H1 (cell line): ENCODE results near the gene PRR4. TPM values are rescaled to one million over a fixed set of nuclear protein-coding genes. Genes with fewer than 3 reads are reported as not detected.

Experiments used
- CTCF ChIA-PET: fragments of 300-600 bp; sonication (Branson Sonifier 250); formaldehyde crosslinking; loops from one replicate; lab custom pipeline; 2021; ENCODE audit not compliant: partially characterized antibody; lab: Charles Lee
- POLR2A ChIA-PET: fragments of 300-600 bp; sonication (Branson Sonifier 250); formaldehyde crosslinking; loops from one replicate; lab custom pipeline; 2021; ENCODE audit warnings: inconsistent platforms; ENCODE audit not compliant: partially characterized antibody; lab: Charles Lee
- DNase-seq, 2 experiments: peaks; one replicate each; pipeline versions ENCODE4 v3.0.0 to v3.0.0-alpha.2; 2010 to 2022; ENCODE audit warnings: low spot score in 2 of 2, low read depth in 1 of 2, mixed read lengths in 1 of 2
- FAIRE-seq: peaks from 2 replicates; lab custom pipeline; 2011; peaks lifted over from hg19 to GRCh38; lab: Jason Lieb, UNC
- H2AFZ ChIP-seq: 2 replicates; pipeline ENCODE4 v1.8.1; 2012; ENCODE audit warnings: low read length, inconsistent platforms
- H2AK5ac ChIP-seq: 2 replicates; pipeline ENCODE4 v1.6.1; 2013; ENCODE audit warnings: low read depth, low read length
- H2BK120ac ChIP-seq: replicated peaks from 2 replicates; pipeline ENCODE3; 2013; ENCODE audit warnings: low read depth, low read length, inconsistent platforms
- H2BK12ac ChIP-seq: 2 replicates; pipeline ENCODE4 v1.6.1; 2013; ENCODE audit warnings: low read depth, low read length
- H2BK15ac ChIP-seq: 2 replicates; pipeline ENCODE4 v1.6.1; 2013; ENCODE audit warnings: low read length
- H2BK20ac ChIP-seq: 2 replicates; pipeline ENCODE4 v1.6.1; 2013; ENCODE audit warnings: low read length
- H2BK5ac ChIP-seq: 2 replicates; pipeline ENCODE4 v1.6.1; 2013; ENCODE audit warnings: low read depth, low read length
- H3K14ac ChIP-seq: 2 replicates; pipeline ENCODE4 v1.6.1; 2013; ENCODE audit warnings: inconsistent platforms; ENCODE audit not compliant: insufficient read length
- H3K18ac ChIP-seq: 2 replicates; pipeline ENCODE4 v1.6.1; 2013; ENCODE audit warnings: low read length; ENCODE audit errors: extremely low read depth
- H3K23ac ChIP-seq: 2 replicates; pipeline ENCODE4 v1.6.1; 2013; ENCODE audit warnings: inconsistent platforms; ENCODE audit not compliant: insufficient read length
- H3K23me2 ChIP-seq: 2 replicates; pipeline ENCODE4 v1.6.1; 2013; ENCODE audit warnings: low read depth, low read length
- H3K27ac ChIP-seq: 2 replicates; pipeline ENCODE4 v1.6.1; 2011; ENCODE audit warnings: low read depth, low read length, inconsistent platforms
- H3K27me3 ChIP-seq, 4 experiments: replicated peaks in 1 of 4; 1 replicate in 1 of 4; 2 replicates in 3 of 4; pipeline versions ENCODE4 v1.6.1 to v1.8.1; 2011 to 2013; ENCODE audit warnings: low read length in 3 of 4, mild to moderate bottlenecking in 3 of 4, inconsistent platforms in 2 of 4, mixed read lengths in 2 of 4, moderate library complexity in 1 of 4; ENCODE audit not compliant: control insufficient read depth in 3 of 4, insufficient read depth in 3 of 4; ENCODE audit errors: extremely low read depth in 1 of 4
- H3K36me3 ChIP-seq, 4 experiments: 2 replicates each; pipeline versions ENCODE4 v1.6.1 to v1.8.1; 2011 to 2013; ENCODE audit warnings: mild to moderate bottlenecking in 4 of 4, low read length in 3 of 4, moderate library complexity in 2 of 4, control low read depth in 1 of 4, inconsistent platforms in 1 of 4; ENCODE audit not compliant: insufficient read depth in 4 of 4, control insufficient read depth in 2 of 4
- H3K4ac ChIP-seq: replicated peaks from 2 replicates; pipeline ENCODE3; 2013; ENCODE audit warnings: low read length, low read depth, mixed read lengths, inconsistent platforms; ENCODE audit not compliant: insufficient read length
- H3K4me1 ChIP-seq, 4 experiments: replicated peaks in 1 of 4; 1 replicate in 1 of 4; 2 replicates in 3 of 4; pipeline versions ENCODE4 v1.6.1 to v1.8.1; 2011 to 2013; ENCODE audit warnings: low read length in 3 of 4, inconsistent platforms in 2 of 4, mixed read lengths in 1 of 4; ENCODE audit not compliant: insufficient read depth in 4 of 4, control insufficient read depth in 3 of 4
- H3K4me2 ChIP-seq, 2 experiments: 2 replicates each; pipeline versions ENCODE4 v1.6.1 to v1.8.1; 2011 to 2013; ENCODE audit warnings: low read depth in 2 of 2, low read length in 2 of 2, control low read depth in 1 of 2, inconsistent platforms in 1 of 2, mild to moderate bottlenecking in 1 of 2; ENCODE audit not compliant: insufficient read depth in 1 of 2
- H3K4me3 ChIP-seq, 4 experiments: fragments of 200-600, 300-600 bp in 1 of 4; sonication (generic), shearing (Covaris generic), sonication (Bioruptor Twin) in 1 of 4; 2 replicates each; pipeline versions ENCODE4 v1.5.1 to v1.8.1; 2011 to 2016; ENCODE audit warnings: low read length in 4 of 4, low read depth in 3 of 4, control low read depth in 2 of 4, inconsistent platforms in 2 of 4, mild to moderate bottlenecking in 2 of 4, mixed read lengths in 1 of 4, moderate library complexity in 1 of 4; ENCODE audit not compliant: insufficient read depth in 2 of 4; ENCODE audit errors: extremely low read depth in 1 of 4
- H3K56ac ChIP-seq: replicated peaks from 2 replicates; pipeline ENCODE3; 2013; ENCODE audit warnings: low read depth, mild to moderate bottlenecking, mixed read lengths, low read length, inconsistent platforms; ENCODE audit not compliant: insufficient read length
- H3K79me1 ChIP-seq: 2 replicates; pipeline ENCODE4 v1.6.1; 2013; ENCODE audit warnings: low read depth, low read length, control low read depth
- H3K79me2 ChIP-seq, 2 experiments: 2 replicates each; pipeline versions ENCODE4 v1.6.1 to v1.8.1; 2012 to 2013; ENCODE audit warnings: low read length in 2 of 2, mild to moderate bottlenecking in 2 of 2, inconsistent platforms in 1 of 2; ENCODE audit not compliant: insufficient read depth in 2 of 2, control insufficient read depth in 1 of 2
- H3K9ac ChIP-seq, 4 experiments: replicated peaks in 1 of 4; 1 replicate in 1 of 4; 2 replicates in 3 of 4; pipeline versions ENCODE4 v1.6.1 to v1.8.1; 2011 to 2013; ENCODE audit warnings: low read depth in 3 of 4, low read length in 3 of 4, control low read depth in 2 of 4, mild to moderate bottlenecking in 2 of 4, moderate library complexity in 2 of 4, inconsistent platforms in 1 of 4; ENCODE audit errors: extremely low read depth in 1 of 4
- H3K9me3 ChIP-seq, 2 experiments: 2 replicates each; pipeline versions ENCODE4 v1.6.1 to v1.8.1; 2012 to 2013; ENCODE audit warnings: mild to moderate bottlenecking in 2 of 2, moderate library complexity in 2 of 2, control low read depth in 1 of 2, inconsistent platforms in 1 of 2, low read depth in 1 of 2, low read length in 1 of 2, mixed read lengths in 1 of 2; ENCODE audit not compliant: insufficient read depth in 2 of 2
- H4K20me1 ChIP-seq, 2 experiments: replicated peaks in 1 of 2; 2 replicates each; pipeline versions ENCODE3 to v1.8.1; 2011 to 2013; ENCODE audit warnings: inconsistent platforms in 2 of 2, low read length in 2 of 2, mild to moderate bottlenecking in 1 of 2; ENCODE audit not compliant: insufficient read depth in 2 of 2, control insufficient read depth in 1 of 2
- H4K5ac ChIP-seq: 2 replicates; pipeline ENCODE4 v1.6.1; 2013; ENCODE audit warnings: low read length, low read depth, mixed read lengths, inconsistent platforms; ENCODE audit not compliant: insufficient read length
- H4K8ac ChIP-seq: 2 replicates; pipeline ENCODE4 v1.8.0; 2013; ENCODE audit warnings: mild to moderate bottlenecking, moderate library complexity, low read length, inconsistent platforms; ENCODE audit not compliant: insufficient read depth; ENCODE audit errors: extremely low read depth
- H4K91ac ChIP-seq: replicated peaks from 2 replicates; pipeline ENCODE3; 2013; ENCODE audit warnings: low read length, mixed read lengths, inconsistent platforms; ENCODE audit not compliant: insufficient read length
- ATF2 ChIP-seq: IDR thresholded peaks from 2 replicates; pipeline ENCODE4 v1.6.1; 2012; ENCODE audit warnings: low read length, inconsistent platforms
- ATF3 ChIP-seq: IDR thresholded peaks from 2 replicates; pipeline ENCODE4 v1.6.1; 2011; ENCODE audit warnings: low read depth, mild to moderate bottlenecking, low read length; ENCODE audit not compliant: insufficient read depth
- PHF8 ChIP-seq: fragments of 200-600 bp; sonication (generic); conservative IDR thresholded peaks from 2 replicates; pipeline ENCODE4 v1.7.1; 2012; ENCODE audit warnings: low read depth, mild to moderate bottlenecking, inconsistent platforms, low read length, moderate library complexity
- RFX5 ChIP-seq: IDR thresholded peaks from 2 replicates; pipeline ENCODE4 v1.6.1; 2011; ENCODE audit warnings: low read depth, low read length, improper control_type of control experiment, borderline replicate concordance
- RNF2 ChIP-seq: fragments of 200-900, 300-1000 bp; sonication (generic); IDR thresholded peaks from 2 replicates; pipeline ENCODE4 v1.7.1; 2016; ENCODE audit warnings: borderline replicate concordance, low read depth, mild to moderate bottlenecking, antibody characterized with exemption, low read length; ENCODE audit not compliant: poor library complexity, severe bottlenecking; ENCODE audit errors: missing control alignments
- SP2 ChIP-seq: IDR thresholded peaks from 2 replicates; pipeline ENCODE4 v1.6.1; 2012; ENCODE audit warnings: mild to moderate bottlenecking, low read length, inconsistent platforms
- SRF ChIP-seq: IDR thresholded peaks from 2 replicates; pipeline ENCODE4 v1.6.1; 2011; ENCODE audit warnings: mild to moderate bottlenecking, low read depth, low read length, moderate library complexity
- TBP ChIP-seq: IDR thresholded peaks from 2 replicates; pipeline ENCODE4 v1.6.1; 2011; ENCODE audit warnings: low read depth, low read length, improper control_type of control experiment
- USF2 ChIP-seq: IDR thresholded peaks from 2 replicates; pipeline ENCODE4 v1.6.1; 2011; ENCODE audit warnings: low read length, improper control_type of control experiment
- ZNF274 ChIP-seq: IDR thresholded peaks from 2 replicates; pipeline ENCODE4 v1.7.0; 2012; ENCODE audit warnings: low read length, borderline replicate concordance; ENCODE audit errors: extremely low read depth
- WGBS, 2 experiments: shearing (Covaris generic) in 1 of 2; methylation state at CpG; one replicate each; pipeline versions ENCODE4 v1.1.6 to v1.1.7; 2013 to 2015; ENCODE audit warnings: low lambda C conversion rate in 2 of 2, mixed read lengths in 2 of 2, inconsistent platforms in 1 of 2, low coverage in 1 of 2, missing lambda C conversion rate in 1 of 2; ENCODE audit not compliant: insufficient replicate concordance in 2 of 2, insufficient coverage in 1 of 2, insufficient read length in 1 of 2; ENCODE audit errors: extremely low coverage in 1 of 2, missing lambda C conversion rate in 1 of 2; 5-methylcytosine and 5-hydroxymethylcytosine counted together
- polyA plus RNA-seq, 7 experiments: library from polyadenylated mRNA; depleted of rRNA in 3 of 7; stranded (reverse) in 5 of 7; unstranded in 2 of 7; fragments of >200 nt in 5 of 7; fragments of 200-250 nt in 2 of 7; gene quantifications; 1 replicate in 5 of 7; 2 replicates in 1 of 7; 4 replicates in 1 of 7; pipeline versions ENCODE4 v1.2.1 to v1.2.3, GENCODE V29; 2011 to 2013; ENCODE audit warnings: missing spikeins in 2 of 7, mixed read lengths in 2 of 7
- total RNA-seq: library from RNA; stranded (reverse); fragmentation: NEBNext Ultra II Directional; extraction: Animal tissue kit (Norgen Biotek cat#: 25700); gene quantifications from 2 replicates; pipeline ENCODE4 v1.2.1, GENCODE V29; 2021

PRR4 gene
- total and polyA plus RNA-seq, 2 of the 8 experiments (the other 6 are each of a cell fraction or from before 2014, with no cell fraction given): 11.2 TPM; not detected in 1

GRCh38 chr12:10838461-10838860 lies 10.8 kb downstream of the PRR4 start:
- CTCF ChIA-PET: no interaction called here
- Histone ChIP-seq H3K36me3 (no peaks in the 10 kb centered on the region), H3K79me2 (no peaks in the 10 kb centered on the region), H3K4me2 (no peak overlapping the region), H3K9ac (no peak overlapping the region), H2BK5ac (no peak overlapping the region), H4K5ac (no peak overlapping the region), H2BK120ac (no peak overlapping the region), H4K8ac (no peak overlapping the region), H2BK20ac (no peak overlapping the region), H3K4me1 (peaks cover 0 to 2% (median 0%) of the 10 kb centered on the region in 4 experiments; a peak in 1 of 7 replicates), H3K14ac (no peak overlapping the region), H3K27me3 (no peaks in the 10 kb centered on the region), H3K23me2 (no peaks in the 10 kb centered on the region), H3K9me3 (no peaks in the 10 kb centered on the region), H2AFZ (no peak overlapping the region), H3K23ac (no peak overlapping the region), H4K91ac (no peak overlapping the region), H4K20me1 (no peaks in the 10 kb centered on the region), H2BK12ac (no peak overlapping the region), H2BK15ac (no peak overlapping the region), H3K56ac (no peak overlapping the region), H3K18ac (no peak overlapping the region), H3K4me3 (no peak overlapping the region), H3K79me1 (no peaks in the 10 kb centered on the region), H3K27ac (no peak overlapping the region), H3K4ac (no peak overlapping the region), H2AK5ac (no peak overlapping the region)
- POLR2A ChIA-PET: no interaction called here
- no peak for DNase-seq
- FAIRE-seq: no peak
- 70% methylated on average over 3 of the region's 3 CpGs; no CpG with 5 or more reads in 1 of the 2 experiments for WGBS, 2 experiments
- TF ChIP-seq USF2: no peak
- TF ChIP-seq SRF: no peak
- TF ChIP-seq SP2: no peak
- TF ChIP-seq TBP: no peak
- TF ChIP-seq RFX5: no peak
- TF ChIP-seq ATF3: no peak
- TF ChIP-seq PHF8: no peak
- TF ChIP-seq RNF2: no peak
- TF ChIP-seq ATF2: no peak
- no peak for TF ChIP-seq ZNF274
